Retinal pigment epithelial cell (primary cell): Measurements from ENCODE around the gene TCEAL9.
A peak's percentile ranks its signal among the peaks of the same experiment; 100 is the strongest.

Experiments
- DNase-seq: peaks from one replicate; pipeline ENCODE4 v3.0.0-alpha.2; 2010; ENCODE audit warnings: low read depth
- H3K4me3 ChIP-seq: 2 replicates; pipeline ENCODE4 v1.5.1; 2011; ENCODE audit warnings: mild to moderate bottlenecking, low read length, control low read depth, moderate library complexity
- TF ChIP-seq, protein P1 (sequence below): conservative IDR thresholded peaks from 2 replicates; pipeline ENCODE4 v1.5.1; 2011; ENCODE audit warnings: low read depth, low read length, control low read depth, inconsistent platforms

The TCEAL9 gene

DNA sequence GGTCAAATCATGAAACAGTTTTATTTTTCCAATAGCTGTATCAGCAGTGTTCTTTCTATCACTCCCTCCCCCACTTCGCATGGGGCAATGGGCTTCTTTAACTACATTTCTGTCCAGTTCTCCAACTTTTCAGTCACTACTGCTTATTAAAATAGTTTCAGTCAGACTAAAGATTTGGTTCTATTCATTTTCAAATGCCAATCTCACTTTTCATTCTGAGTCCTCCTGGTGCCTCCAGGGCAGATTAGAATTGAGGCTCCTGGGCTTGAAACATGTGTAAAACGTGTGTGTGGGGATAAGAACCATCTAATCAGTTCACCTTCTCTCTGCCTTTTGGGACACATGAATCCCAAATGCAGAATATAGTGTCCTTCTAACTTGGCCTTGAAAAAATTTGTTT, 16.6 kb downstream of the TCEAL9 start:
- DNase-seq: no peak
- TF ChIP-seq, protein P1, sequence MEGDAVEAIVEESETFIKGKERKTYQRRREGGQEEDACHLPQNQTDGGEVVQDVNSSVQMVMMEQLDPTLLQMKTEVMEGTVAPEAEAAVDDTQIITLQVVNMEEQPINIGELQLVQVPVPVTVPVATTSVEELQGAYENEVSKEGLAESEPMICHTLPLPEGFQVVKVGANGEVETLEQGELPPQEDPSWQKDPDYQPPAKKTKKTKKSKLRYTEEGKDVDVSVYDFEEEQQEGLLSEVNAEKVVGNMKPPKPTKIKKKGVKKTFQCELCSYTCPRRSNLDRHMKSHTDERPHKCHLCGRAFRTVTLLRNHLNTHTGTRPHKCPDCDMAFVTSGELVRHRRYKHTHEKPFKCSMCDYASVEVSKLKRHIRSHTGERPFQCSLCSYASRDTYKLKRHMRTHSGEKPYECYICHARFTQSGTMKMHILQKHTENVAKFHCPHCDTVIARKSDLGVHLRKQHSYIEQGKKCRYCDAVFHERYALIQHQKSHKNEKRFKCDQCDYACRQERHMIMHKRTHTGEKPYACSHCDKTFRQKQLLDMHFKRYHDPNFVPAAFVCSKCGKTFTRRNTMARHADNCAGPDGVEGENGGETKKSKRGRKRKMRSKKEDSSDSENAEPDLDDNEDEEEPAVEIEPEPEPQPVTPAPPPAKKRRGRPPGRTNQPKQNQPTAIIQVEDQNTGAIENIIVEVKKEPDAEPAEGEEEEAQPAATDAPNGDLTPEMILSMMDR: no peak
- no peak overlapping the region for H3K4me3 ChIP-seq

DNA sequence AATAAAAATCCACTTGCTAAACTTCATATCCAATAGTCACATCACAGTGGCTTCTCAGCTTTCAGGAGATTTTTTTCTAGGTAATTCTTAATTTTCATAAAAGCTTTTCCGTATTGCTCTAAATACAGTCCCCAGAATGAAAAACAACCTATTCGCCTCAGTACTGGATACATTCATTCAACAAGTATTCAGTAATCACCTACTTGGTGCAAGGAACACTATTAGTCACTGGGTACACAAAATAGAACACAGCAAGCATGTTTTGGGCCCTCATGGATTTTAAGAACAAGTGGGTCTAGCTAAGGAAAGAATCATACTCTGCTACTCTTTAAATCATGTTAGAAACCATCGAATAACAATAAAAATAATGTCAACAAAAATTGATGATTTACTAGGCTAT, 17.3 kb downstream of the TCEAL9 start:
- DNase-seq: no peak
- no peak overlapping the region for H3K4me3 ChIP-seq
- TF ChIP-seq, protein P1: no peak

DNA sequence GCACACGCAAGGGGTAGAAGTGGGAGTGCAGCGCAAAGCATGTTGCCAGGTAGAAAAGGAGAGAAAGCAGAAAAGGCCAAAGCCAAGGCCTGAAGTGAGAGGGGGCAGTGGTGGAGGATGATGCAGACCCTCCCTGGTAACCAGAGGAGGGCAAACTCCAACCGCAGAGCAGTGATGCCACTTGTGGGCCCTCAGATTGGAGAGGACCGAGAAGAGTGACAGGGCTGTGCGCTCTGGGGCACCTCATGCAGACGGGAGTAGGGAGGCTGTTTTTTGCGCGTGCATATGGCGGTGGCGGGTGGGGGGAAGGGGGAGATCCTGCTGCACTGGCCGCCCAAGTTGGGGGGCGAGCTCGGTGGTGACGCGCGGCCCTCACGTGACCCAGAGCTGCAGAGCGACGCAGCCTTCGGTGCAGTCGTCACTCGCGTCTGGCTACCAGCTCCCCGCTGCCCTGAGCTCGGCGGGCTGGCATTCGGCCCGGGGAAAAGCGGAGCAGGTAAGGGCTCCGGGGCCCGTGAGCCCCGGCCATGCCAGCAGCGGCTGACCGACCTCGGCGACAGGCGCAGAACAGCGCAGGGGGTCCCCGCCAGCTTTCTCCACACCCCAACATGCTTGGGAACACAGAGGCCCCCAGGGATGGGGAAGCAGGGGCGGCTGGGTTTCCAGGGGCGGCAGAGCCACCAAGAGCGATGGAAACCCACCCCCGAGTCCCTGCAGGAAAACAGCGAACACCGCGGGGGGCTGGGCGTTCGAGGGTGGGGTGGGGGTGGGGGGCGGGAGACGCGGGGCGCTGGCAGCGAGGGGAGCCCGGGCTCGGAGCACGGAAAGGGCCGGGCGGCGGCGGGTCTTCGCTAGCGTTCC, 20.0 kb downstream of the TCEAL9 start, which contains the start of gene BEX3:
BEX3 (plus strand) TSS at position 421 of the 861 bp plus-strand sequence. CDS start 984 bp downstream, outside the sequence.
- TF ChIP-seq, protein P1: no peak
- DNase-seq: no peak
- H3K4me3 ChIP-seq: peak within 1 kb of the TSS; percentile 76

DNA sequence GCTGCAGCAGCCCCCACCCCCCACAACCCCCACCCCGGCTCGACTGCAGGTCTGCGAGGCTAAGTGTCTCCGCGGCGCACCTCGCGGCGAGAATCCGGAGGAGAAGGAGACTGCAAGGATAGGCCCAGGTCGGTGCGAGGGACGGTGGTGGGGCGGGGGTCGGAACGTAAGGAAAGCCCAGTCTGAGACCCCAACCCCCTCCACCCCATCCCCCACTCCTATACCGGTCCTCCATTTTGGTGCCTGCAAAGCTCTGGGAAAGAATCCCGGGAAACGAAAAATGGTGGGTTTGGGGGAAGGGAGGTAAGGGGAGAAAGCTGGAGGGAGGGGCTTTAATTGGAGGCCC, 20.6 kb downstream of the TCEAL9 start:
- TF ChIP-seq, protein P1: no peak
- H3K4me3 ChIP-seq: peak overlapping the region; percentile 76
- DNase-seq: no peak

DNA sequence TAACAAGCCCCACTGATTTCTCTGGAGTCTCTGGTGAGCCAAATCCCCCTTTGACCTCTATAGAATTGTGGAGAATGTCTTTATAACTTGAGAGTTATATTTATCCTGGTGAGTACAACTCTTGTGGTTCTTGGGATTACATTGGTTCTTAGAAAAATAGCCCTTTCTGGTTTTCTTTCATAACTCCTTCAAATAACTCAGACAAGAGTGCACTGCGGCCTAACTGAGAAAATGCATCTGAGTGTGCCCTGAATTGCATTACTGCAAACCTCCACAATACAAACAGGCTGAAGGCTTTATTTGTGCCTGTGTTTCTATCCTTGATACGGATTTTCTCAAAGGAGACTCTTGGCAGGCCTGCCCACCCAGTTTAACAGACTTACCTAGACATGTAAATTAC, 22.7 kb downstream of the TCEAL9 start:
- no peak overlapping the region for H3K4me3 ChIP-seq
- no peak for DNase-seq
- TF ChIP-seq, protein P1: no peak

DNA sequence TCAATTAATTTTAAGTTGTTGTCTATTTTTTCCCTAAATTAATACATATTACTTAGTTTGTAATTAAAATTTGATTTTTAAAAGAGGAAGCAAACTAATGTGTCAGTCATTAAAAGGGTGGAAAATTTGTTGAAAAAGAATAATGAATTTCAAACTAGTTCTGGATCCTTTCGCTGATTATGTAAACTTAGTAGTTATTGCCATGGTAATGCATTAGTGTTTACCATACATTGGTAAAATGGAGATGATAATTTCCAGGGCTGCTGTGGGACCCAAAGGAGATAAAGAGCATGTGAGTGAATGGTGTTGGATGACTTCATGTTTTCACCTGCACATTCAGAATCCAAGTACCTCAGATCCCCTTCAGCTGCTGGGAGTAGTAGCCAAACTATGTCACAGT, 26.6 kb downstream of the TCEAL9 start:
- DNase-seq: no peak

More for the DNA sequence above, 26.6 kb downstream of the TCEAL9 start:
- no peak overlapping the region for H3K4me3 ChIP-seq
- TF ChIP-seq, protein P1: no peak
